DOHH2 (cell line): ENCODE results near the gene MAP2.

Experiments used
- H3F3A ChIP-seq: fragments of 200-600 bp; sonication (generic), shearing (Covaris generic); 2 replicates; pipeline ENCODE4 v1.6.0; 2016; ENCODE audit warnings: antibody characterized with exemption, mild to moderate bottlenecking; ENCODE audit not compliant: control insufficient read depth, insufficient read depth
- H3K27ac ChIP-seq: fragments of 200-600 bp; sonication (generic); 2 replicates; pipeline ENCODE4 v1.5.1; 2014; ENCODE audit warnings: low read depth, mild to moderate bottlenecking, low read length, moderate library complexity
- H3K27me3 ChIP-seq: fragments of 200-600 bp; sonication (generic); 2 replicates; pipeline ENCODE4 v1.6.1; 2014; ENCODE audit warnings: mild to moderate bottlenecking, low read length, mixed read lengths; ENCODE audit not compliant: control insufficient read depth
- H3K36me3 ChIP-seq: fragments of 200-600 bp; sonication (generic); 2 replicates; pipeline ENCODE4 v1.6.1; 2014; ENCODE audit warnings: mild to moderate bottlenecking, low read length, moderate library complexity, mixed read lengths; ENCODE audit not compliant: control insufficient read depth
- H3K4me1 ChIP-seq: fragments of 200-600 bp; sonication (generic); 2 replicates; pipeline ENCODE4 v1.6.1; 2014; ENCODE audit warnings: mild to moderate bottlenecking, low read length, mixed read lengths; ENCODE audit not compliant: control insufficient read depth
- H3K4me2 ChIP-seq: fragments of 200-600 bp; sonication (generic); 2 replicates; pipeline ENCODE4 v1.6.0; 2014; ENCODE audit warnings: mild to moderate bottlenecking, low read length, moderate library complexity
- H3K4me3 ChIP-seq: fragments of 200-600 bp; sonication (generic); 2 replicates; pipeline ENCODE4 v1.5.1; 2014; ENCODE audit warnings: mild to moderate bottlenecking, low read length, mixed read lengths
- H3K79me2 ChIP-seq: fragments of 200-600 bp; sonication (generic); 2 replicates; pipeline ENCODE4 v1.6.1; 2014; ENCODE audit warnings: mild to moderate bottlenecking, low read length, mixed read lengths; ENCODE audit not compliant: control insufficient read depth
- H3K9me2 ChIP-seq: fragments of 200-600 bp; sonication (generic); replicated peaks from 2 replicates; pipeline ENCODE4 v1.6.1; 2014; ENCODE audit warnings: mild to moderate bottlenecking, low read length, mixed read lengths; ENCODE audit not compliant: control insufficient read depth
- H3K9me3 ChIP-seq: fragments of 200-600 bp; sonication (generic); 2 replicates; pipeline ENCODE4 v1.6.1; 2014; ENCODE audit warnings: antibody characterized with exemption, low read length, mixed read lengths; ENCODE audit not compliant: control insufficient read depth, insufficient read depth
- H4K20me1 ChIP-seq: fragments of 200-600 bp; sonication (generic); 2 replicates; pipeline ENCODE4 v1.6.0; 2014; ENCODE audit warnings: low read depth, mild to moderate bottlenecking, antibody characterized with exemption, low read length, moderate library complexity; ENCODE audit not compliant: control insufficient read depth, insufficient read depth
- EZH2phosphoT487 ChIP-seq: fragments of 200-600 bp; sonication (generic); IDR thresholded peaks from 2 replicates; pipeline ENCODE4 v1.6.1; 2017; ENCODE audit warnings: borderline replicate concordance, mild to moderate bottlenecking, antibody characterized with exemption, low read length, moderate library complexity, mixed read lengths
- TF ChIP-seq, protein P1 (sequence below): fragments of 200-600 bp; sonication (generic); IDR thresholded peaks from one replicate; pipeline ENCODE4 v1.5.1; 2014; ENCODE audit warnings: antibody characterized with exemption, mild to moderate bottlenecking, low read depth, low read length; ENCODE audit not compliant: poor library complexity, severe bottlenecking

The MAP2 gene

DNA sequence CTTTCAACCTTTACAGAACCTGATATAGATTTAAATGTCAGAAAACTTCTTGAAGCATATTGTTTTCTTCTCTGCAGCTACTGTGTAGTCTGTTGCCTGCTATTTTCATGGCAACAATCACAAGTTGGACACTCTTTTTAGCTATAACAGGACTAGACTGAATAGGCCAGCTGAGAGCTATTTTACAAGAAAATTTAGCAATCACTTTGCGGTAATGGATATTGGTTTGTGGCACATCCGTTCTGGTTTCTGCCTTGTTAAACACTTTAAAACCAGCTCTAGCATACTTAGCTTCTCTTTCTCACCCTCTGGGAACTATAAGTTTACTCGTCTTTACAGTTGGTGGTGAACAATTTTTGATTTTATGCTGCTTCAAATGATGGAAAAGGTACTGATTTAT, 125.7 kb downstream of the MAP2 start:
- no peaks in the 10 kb centered on the region for H3K36me3 ChIP-seq
- TF ChIP-seq, protein P1, sequence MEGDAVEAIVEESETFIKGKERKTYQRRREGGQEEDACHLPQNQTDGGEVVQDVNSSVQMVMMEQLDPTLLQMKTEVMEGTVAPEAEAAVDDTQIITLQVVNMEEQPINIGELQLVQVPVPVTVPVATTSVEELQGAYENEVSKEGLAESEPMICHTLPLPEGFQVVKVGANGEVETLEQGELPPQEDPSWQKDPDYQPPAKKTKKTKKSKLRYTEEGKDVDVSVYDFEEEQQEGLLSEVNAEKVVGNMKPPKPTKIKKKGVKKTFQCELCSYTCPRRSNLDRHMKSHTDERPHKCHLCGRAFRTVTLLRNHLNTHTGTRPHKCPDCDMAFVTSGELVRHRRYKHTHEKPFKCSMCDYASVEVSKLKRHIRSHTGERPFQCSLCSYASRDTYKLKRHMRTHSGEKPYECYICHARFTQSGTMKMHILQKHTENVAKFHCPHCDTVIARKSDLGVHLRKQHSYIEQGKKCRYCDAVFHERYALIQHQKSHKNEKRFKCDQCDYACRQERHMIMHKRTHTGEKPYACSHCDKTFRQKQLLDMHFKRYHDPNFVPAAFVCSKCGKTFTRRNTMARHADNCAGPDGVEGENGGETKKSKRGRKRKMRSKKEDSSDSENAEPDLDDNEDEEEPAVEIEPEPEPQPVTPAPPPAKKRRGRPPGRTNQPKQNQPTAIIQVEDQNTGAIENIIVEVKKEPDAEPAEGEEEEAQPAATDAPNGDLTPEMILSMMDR = no peak
- no peak for TF ChIP-seq EZH2phosphoT487
- H3K4me2 ChIP-seq = no peak overlapping the region
- H3K79me2 ChIP-seq = no peaks in the 10 kb centered on the region
- H3K9me3 ChIP-seq = no peaks in the 10 kb centered on the region
- no peaks in the 10 kb centered on the region for H3F3A ChIP-seq
- no peaks in the 10 kb centered on the region for H3K27me3 ChIP-seq
- no peaks in the 10 kb centered on the region for H3K9me2 ChIP-seq
- H3K27ac ChIP-seq = no peak overlapping the region
- H4K20me1 ChIP-seq = no peaks in the 10 kb centered on the region
- H3K4me1 ChIP-seq = peaks cover 21% of the 10 kb centered on the region
- no peak overlapping the region for H3K4me3 ChIP-seq

DNA sequence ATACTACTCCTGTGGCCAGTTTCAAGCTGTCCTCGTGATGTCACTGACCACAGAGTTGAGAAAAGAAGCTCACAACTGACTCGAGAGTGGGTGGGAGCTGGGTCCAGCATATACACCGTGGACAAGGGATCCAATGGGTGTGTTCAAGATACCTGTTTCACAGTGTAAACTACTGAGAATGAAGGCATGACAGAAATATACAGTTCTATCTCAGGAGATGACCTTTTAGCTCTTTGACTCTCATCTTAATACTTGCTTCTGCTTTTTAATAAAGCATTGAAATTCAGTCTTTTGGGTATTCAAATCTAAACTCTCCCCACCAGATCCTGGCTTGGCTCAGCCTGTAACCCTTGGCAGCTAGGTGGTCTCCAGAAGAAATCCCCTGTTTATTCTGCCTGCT, 130.1 kb downstream of the MAP2 start:
- H3K4me1 ChIP-seq = peaks cover 10% of the 10 kb centered on the region
- no peak overlapping the region for H3K27ac ChIP-seq
- H3F3A ChIP-seq = 0 out of 2 replicates have a peak, but pooled peaks cover 2% of the 10 kb centered on the region
- no peaks in the 10 kb centered on the region for H3K27me3 ChIP-seq
- no peaks in the 10 kb centered on the region for H3K79me2 ChIP-seq
- H3K4me2 ChIP-seq = no peak overlapping the region
- no peaks in the 10 kb centered on the region for H3K9me2 ChIP-seq
- TF ChIP-seq, protein P1 = no peak
- TF ChIP-seq EZH2phosphoT487 = no peak
- H3K9me3 ChIP-seq = no peaks in the 10 kb centered on the region
- no peak overlapping the region for H3K4me3 ChIP-seq
- no peaks in the 10 kb centered on the region for H3K36me3 ChIP-seq
- no peaks in the 10 kb centered on the region for H4K20me1 ChIP-seq

DNA sequence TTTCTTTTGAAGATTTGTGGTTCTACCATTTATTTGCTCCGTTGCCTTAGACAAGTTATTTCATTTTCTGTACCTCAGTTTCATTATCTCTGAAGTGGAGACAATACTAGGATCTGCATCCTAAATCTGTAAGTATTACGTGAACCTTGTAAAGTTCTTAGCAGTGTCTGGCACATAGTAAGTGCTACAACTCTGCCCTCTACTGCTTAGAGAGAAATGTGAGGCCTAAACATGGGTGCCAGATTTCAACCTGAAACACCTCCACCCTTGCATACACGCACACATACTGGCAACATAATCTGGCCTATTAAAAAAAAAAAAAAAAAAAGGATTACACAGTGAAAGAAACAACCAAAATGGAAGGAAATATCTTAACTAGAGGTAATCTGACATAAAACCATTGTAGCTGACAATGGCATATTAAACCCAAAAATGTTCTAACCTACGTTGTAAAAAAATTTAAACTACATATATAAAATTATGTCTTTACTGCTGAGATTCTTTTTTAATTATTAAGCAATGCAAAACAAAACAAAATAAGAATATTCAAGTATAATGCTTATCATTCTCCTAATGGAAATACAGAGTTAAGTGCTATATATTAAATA, 132.6 kb downstream of the MAP2 start:
- no peak overlapping the region for H3K4me3 ChIP-seq
- no peaks in the 10 kb centered on the region for H3K27me3 ChIP-seq
- H3K27ac ChIP-seq = no peak overlapping the region
- H3K36me3 ChIP-seq = no peaks in the 10 kb centered on the region
- peaks cover 17% of the 10 kb centered on the region for H3K4me1 ChIP-seq
- H3K9me2 ChIP-seq = no peaks in the 10 kb centered on the region
- no peaks in the 10 kb centered on the region for H4K20me1 ChIP-seq
- no peak for TF ChIP-seq EZH2phosphoT487
- TF ChIP-seq, protein P1 = peak; percentile 60
- no peak overlapping the region for H3K4me2 ChIP-seq
- H3K79me2 ChIP-seq = no peaks in the 10 kb centered on the region
- 0 out of 2 replicates have a peak, but pooled peaks cover 2% of the 10 kb centered on the region for H3F3A ChIP-seq
- no peaks in the 10 kb centered on the region for H3K9me3 ChIP-seq
